NCI-H460 (cell line): Measurements from ENCODE around the gene RNF114. TPM values are rescaled to one million over a fixed set of nuclear protein-coding genes. Genes with fewer than 3 reads are reported as not detected.
"Not testable (repeated sequence)": the region's sequence is repeated elsewhere in the genome, so short reads cannot be mapped to it uniquely, and the experiment has no call there.

Experiments
- DNase-seq: peaks from one replicate; pipeline ENCODE4 v3.0.0-alpha.2; 2016; ENCODE audit warnings: low read depth; ENCODE audit errors: extremely low read depth
- total RNA-seq: library from RNA; depleted of rRNA; stranded (reverse); fragments of >200 nt; shearing (Covaris generic); gene quantifications from 2 replicates; pipeline ENCODE4 v1.2.3, GENCODE V29; 2014

The RNF114 gene
- total RNA-seq, 1 experiment from 2014 or later, result 48.5 TPM

DNA sequence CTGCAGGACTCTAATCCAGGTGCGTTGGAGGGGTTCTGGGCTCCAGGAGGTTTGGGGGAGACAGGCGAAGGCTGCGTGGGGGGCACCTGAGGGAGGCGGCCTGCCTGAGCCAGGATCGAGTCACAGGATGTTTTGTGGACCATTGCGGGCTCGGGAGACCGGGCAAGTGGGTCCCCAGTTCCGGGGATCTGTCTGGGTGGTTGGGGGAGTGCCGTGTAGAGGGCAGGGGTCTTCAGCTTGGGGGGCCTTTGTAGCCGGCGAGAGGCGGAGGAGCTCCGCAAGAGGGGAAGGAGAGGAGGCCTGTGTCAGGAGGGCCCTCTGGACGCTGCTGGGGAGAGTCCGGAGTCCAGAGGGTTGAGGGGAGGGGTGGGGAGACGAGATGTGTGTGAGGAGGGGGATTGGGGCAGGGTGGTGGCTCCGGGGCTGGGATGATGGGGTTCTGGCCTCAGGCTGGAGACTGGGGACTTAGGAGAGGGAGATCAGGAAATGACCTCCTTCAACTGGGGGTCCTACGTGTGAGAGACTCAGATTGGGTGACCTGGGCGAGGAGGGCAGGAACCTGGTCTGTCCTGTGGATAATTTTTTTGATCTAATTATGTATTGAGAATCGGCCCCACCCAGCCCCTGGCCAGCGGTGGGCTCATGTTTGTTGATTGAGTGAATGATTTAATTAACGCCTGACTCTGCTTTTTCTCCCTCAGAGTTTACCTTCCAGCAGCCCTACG, 47.1 kb downstream of the RNF114 start:
- no peak for DNase-seq

DNA sequence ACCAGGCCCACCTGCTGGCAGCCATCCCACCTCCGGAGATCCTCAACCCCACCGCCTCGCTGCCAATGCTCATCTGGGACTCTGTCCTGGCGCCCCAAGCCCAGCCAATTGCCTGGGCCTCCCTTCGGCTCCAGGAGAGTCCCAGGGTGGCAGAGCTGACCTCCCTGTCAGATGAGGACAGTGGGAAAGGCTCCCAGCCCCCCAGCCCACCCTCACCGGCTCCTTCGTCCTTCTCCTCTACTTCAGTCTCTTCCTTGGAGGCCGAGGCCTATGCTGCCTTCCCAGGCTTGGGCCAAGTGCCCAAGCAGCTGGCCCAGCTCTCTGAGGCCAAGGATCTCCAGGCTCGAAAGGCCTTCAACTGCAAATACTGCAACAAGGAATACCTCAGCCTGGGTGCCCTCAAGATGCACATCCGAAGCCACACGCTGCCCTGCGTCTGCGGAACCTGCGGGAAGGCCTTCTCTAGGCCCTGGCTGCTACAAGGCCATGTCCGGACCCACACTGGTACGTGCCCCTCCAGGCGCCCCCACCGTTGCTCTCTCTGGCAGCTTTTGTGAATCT, 47.7 kb downstream of the RNF114 start:
- no peak for DNase-seq

DNA sequence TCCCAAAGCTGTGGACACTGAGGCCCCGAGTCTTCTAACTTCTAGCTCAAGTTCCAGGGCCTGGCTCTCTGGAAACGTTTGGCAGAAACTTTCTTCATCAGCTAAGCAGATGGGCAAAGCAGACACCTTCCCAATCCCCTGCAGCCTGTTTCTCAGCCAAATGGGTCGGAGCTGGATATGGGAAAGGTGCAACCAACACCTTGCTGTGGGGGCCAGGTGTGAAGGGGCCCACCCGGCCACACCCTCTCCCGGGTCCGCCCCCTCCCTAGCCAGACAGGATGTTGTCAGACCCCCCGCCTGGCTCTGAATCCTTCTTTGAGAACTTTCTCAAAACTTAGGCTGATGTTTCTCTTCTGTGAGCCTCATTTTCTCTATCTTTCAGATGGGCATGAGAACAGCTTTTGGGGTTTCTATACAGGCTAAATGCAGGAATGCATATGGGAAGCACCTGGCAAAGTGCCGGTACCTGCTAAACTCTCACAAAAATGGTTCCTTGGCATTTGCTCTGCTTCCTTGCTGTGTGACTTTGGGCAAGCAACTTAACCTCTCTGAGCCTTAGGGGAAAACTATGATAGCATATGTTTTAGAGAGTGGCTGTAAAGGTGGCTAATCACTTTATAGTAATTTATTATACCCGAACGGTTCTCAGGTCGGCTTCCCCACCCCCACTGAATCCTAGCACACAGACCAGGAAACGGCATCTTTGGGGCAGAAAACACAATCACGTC, 48.4 kb downstream of the RNF114 start:
- DNase-seq, result no peak

DNA sequence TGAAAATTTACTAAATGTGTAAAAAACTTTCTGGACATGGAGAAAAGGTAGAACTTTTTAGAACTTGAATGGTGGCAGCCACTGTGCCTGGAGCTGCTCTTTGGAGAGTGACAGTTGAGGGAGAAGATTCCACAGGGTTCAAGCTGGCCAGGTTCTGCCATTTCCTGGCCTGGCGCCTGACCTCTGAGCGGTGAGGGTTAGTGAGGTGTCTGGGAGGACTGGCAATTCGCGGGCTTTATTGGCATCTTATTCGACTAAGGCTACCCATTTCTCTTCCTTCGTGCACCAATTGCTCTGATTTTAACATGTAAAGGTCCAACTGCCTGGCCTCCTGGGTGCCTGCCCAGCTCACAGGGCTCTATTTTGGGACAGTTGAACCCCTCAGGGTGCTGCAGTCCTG, 49.0 kb downstream of the RNF114 start:
- no peak for DNase-seq

DNA sequence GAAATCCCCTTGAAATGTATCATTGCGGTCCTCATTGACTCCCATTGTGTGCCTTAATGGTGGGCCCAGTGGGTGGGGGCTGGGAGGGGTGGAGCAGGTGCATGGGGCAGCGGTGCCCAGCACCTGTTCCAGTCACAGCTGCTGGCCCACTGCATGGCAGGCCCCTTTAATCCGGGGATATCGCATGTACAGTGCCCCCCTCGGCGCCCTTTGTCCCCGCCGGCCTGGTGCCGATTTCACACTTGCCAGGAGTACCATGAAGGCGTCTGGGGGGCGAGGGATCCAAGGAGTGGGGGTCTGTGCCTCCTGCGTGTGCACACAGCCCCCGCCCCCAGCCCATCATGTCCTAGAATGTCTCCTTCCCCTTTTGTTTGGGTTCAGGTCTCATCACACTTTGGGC, 49.4 kb downstream of the RNF114 start:
- no peak for DNase-seq

DNA sequence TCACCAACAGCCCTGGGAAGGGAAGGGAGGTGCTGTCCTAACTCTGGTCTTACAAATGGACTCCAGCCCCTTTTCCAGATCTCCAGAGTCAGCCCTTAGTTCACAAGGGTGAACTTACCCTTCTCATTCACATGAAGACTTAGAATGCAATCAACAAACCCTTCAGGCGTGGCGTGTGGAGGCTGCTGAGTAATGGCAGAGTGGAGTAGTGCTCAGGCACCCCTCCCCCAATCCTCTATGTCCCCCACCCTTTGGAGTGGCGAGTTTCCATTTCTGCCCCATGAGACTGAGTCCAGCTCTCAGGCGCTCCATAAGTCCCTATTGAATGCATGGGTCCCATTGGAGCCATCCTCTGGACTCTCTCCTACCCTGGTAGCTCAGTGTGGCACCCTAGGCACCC, 49.9 kb downstream of the RNF114 start:
- DNase-seq, result no peak

DNA sequence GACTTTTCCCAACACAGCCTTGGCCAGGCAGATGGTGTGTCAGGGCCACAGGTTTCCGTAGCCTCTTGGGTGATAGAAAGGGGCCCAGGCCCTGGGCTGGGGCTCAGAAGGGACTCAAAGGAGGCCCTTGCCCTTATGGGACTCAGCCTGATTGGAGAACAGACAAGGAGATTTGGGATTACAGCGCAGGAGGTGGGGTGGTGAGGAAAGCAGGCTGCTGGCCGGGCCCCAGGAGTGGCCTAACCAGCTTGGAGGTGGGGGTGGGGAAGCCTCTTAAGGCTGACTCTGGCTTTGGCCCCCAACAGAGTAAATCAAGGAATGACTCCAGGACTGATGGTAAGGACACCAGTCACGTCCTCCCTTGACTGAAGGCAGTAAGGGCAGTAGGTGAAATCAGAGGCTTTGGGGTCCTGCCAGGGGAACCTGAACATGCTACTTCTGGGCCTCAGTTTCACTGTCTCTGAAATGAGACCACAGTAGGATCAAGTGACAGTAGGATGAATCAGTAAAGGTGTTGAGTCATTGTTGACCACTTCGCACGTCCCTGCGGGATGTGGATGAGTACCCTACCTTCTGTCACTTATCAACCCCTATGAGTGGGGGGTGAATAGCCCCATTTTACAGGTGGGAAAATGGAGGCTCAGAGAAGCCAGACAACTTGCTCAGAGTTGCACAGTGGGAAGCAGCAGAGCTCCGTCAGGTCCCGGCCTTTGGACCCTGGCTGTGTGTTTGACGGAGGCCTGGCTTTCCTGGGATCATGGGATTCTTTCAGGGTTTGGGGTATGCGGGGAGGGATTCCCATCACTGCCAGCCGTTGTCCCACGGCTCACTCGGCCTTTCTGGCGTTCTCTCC, 51.0 kb downstream of the RNF114 start:
- no peak for DNase-seq

DNA sequence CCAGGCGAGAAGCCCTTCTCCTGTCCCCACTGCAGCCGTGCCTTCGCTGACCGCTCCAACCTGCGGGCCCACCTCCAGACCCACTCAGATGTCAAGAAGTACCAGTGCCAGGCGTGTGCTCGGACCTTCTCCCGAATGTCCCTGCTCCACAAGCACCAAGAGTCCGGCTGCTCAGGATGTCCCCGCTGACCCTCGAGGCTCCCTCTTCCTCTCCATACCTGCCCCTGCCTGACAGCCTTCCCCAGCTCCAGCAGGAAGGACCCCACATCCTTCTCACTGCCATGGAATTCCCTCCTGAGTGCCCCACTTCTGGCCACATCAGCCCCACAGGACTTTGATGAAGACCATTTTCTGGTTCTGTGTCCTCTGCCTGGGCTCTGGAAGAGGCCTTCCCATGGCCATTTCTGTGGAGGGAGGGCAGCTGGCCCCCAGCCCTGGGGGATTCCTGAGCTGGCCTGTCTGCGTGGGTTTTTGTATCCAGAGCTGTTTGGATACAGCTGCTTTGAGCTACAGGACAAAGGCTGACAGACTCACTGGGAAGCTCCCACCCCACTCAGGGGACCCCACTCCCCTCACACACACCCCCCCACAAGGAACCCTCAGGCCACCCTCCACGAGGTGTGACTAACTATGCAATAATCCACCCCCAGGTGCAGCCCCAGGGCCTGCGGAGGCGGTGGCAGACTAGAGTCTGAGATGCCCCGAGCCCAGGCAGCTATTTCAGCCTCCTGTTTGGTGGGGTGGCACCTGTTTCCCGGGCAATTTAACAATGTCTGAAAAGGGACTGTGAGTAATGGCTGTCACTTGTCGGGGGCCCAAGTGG, 51.9 kb downstream of the RNF114 start:
- DNase-seq, result no peak

DNA sequence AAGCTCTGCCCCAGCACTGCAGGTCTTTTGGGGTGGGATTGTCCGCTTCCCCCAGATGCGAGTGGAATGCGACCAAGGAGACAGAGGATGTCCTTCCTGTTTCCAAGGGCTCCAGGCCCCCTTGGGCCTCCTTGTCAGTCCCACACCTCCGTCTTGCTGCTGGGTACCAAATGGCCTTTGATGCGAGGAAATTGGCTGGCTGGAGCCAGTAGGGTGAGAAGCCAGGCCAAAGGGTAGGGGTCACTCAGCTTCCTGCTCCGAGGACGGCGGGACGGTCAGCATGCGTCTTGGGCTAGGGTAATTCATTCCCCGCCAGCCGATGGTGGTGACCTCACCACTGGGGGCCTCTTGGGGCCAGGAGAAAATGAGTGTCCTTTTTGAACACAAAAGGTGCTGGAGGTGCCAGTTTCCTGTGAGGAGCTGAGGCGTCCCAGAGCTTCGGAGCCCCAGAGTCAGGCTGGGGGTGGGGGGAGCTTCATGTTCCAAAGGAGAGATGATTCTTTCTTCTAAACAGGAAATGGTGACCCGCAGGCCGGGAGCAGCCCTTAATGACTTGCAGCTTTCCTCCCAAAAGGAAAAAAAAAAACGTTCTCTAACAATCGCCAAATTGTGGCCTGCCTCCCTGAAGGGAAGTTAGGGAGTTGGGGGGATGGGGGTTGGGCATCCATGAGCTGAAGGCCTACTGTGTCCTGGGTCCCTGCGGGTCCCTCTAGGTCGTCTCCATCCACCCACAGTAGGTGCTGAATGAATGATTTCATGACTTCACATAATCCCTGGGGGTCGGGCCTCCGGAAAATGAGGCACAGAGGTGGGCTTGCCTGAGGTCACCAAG, 53.3 kb downstream of the RNF114 start:
- no peak for DNase-seq

DNA sequence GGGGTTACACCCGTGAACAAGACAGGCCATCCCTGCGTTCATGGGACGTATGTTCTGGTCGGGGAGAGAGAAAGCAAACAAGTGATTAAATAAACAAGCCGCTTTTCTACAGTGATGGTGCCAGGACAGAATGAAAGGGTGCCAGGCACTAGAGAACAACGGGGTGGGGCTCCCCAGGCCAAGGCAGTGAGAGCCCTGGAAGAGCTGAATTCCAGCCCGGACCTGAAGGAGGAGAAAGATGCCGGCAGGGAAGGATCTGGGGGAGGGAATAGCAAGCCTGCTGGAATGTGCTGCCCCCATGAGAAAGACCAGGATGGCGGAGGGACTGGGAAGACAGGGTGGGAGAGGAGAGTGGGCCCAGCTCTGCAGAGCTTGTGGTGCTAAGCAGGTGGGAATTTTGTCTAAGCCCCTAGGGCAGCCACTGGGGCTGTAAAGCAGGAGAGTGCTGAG, 54.1 kb downstream of the RNF114 start:
- no peak for DNase-seq

DNA sequence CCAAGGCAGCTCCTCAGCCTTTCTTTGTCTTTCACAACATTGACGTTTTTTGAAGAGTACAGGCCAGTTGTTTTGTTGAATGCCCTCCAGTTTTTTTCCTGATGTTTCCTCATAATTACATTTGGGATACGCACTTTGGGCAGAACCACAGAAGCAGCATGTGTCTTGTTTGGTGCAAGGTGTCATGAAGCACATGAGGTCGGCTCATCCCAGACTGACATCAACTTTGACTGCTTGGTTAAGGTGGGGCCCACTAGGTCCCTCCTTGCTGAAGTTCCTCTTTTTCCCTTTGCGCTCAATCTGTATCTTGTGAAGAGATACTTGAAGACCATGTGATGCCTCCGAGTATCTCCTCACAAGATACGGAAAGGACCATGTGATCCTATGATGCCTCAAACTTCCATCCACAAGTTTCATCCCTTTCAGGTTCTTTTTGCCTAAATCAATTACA, 57.1 kb downstream of the RNF114 start:
- no peak for DNase-seq

DNA sequence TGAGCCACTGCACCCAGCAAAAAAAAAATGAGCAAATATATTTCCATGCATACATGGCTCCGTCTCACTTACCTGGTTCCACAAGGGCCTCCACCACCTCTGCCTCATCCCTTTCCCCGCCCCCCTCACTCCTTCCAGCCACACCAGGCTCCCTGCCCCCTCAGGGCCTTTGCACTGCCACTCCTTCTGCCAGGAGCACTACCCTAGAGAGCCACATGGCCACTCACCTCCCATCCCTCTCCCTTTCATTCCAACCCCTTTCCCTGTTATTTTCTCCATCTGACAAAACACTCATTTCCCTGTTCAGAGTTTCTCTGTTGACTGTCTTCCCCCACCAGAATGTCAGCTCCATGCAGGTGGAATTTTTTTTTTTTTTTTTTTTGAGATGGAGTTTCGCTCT, 59.4 kb downstream of the RNF114 start:
- no peak for DNase-seq

DNA sequence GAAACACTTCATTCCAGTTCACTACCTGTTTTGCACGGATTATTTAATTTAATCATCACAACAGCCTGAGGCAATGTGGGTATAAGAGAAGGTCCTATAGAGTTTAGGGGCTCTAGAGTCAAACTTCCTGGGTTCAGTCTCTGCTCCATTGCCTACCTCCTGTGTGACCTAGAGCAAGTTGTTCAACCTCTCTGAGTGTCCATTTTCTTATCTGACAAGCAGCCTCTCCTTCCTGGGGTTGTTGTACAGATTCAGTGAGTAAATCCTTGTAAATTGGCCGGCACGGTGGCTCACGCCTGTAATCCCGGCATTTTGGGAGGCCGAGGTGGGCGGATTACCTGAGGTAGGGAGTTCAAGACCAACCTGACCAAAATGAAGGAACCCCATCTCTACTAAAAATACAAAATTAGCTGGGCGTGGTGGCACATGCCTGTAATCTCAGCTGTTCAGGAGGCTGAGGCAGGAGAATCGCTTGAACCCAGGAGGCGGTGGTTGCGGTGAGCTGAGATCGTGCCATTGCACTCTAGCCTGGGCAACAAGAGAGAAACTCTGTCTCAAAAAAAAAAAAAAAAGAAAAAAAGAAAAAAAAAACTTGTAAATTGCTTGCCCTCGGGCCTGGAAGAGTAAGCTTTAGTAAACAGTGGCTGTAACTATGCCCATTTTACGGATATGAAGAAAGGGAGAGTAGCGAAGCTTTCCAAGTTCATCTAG, 62.4 kb downstream of the RNF114 start:
- DNase-seq, result not testable (repeated sequence)

DNA sequence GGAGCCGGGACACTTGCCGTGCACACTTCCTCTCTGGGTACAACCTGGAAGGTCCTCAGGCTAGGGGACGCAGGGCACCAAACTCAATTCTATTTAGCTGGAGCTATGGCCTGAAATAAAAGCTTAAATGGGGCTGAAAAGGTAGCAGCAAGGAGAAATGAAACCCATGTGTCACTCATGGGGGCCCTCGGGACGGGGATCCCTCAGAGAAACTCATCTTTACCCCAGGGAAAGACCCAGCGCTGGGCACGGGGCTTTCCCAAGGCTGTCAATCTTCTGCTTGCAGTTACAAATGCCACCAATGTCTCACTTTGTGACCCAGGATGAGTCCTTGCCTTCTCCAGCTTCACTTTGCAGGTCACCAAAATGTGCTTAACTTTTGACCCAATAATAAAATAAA, 63.1 kb downstream of the RNF114 start:
- no peak for DNase-seq

DNA sequence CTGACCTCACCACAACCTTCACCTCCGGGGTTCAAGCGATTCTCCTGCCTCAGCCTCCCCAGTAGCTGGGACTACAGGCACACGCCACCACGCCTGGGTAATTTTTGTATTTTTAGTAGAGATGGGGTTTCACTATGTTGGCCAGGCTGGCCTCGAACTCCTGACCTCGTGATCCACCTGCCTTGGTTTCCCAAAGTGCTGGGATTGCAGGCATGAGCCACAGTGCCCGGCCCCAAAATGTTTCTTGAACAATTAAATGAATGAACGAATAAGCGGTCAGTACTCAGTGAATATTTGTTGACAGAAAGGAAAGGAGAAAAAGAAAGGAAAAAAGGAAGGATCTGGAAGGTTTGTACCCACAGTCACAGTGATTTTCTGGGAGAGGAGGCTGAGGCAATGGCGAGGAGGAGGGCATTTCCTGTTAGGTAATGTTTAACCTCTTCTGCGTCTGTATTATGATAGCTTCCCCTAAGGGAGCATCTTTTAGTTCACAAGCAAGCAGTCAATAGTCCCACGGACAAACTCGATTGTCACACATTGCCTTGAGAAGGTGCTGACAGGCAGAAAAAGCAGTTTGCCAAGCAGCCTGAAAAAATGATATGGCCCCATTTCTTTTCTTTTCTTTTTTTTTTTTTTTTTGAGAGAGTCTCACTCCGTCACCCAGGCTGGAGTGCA, 64.5 kb downstream of the RNF114 start:
- DNase-seq, result not testable (repeated sequence)

DNA sequence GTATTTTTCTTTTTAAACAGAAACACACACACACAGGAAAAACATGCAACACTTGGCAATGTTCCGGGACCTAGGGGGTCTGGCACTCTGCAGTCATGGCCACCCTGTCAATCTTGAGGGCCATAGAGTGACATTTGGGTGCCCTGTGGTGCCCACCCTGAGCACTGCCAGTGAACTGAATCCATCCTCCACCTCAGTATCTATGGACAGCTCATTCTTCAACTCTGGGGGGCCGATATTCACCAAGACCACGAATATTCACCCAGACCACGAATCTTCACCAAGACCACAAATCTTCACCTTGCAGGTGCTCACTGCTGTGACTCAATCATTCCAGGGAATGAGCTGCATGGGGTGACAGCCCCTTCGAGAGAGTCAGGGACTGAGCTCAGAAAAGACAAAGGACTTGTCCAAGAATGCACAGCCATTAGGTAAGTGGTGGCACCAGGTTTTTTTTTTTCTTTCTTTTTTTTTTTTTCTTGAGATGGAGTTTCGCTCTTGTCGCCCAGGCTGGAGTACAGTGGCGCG, 65.7 kb downstream of the RNF114 start:
- DNase-seq, result no peak

DNA sequence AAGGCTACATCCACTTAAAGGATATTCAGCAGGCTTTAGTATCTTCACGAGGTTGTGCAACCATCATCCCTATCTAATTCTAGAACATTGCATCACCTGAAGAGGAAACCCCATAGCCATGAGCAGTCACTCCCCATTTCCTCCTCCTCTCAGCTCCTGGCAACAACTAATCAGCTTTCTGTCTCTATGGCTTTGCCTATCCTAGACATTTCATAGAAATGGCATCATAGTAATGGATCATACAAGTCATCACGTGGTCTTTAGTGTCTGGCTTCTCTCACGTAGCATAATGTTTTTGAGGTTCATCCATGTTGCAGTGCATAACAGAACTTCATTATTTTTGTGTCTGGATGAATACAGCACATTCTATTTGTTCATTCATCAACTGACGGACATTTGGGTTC, 67.1 kb downstream of the RNF114 start:
- no peak for DNase-seq
